HK-2 (cell line): ENCODE results near the gene GRK4.
A peak's percentile ranks its signal among the peaks of the same experiment; 100 is the strongest.

Experiments
- DNase-seq: peaks from one replicate; pipeline ENCODE4 v3.0.0-alpha.2; 2018; ENCODE audit not compliant: unreplicated experiment

GRK4 gene

DNA sequence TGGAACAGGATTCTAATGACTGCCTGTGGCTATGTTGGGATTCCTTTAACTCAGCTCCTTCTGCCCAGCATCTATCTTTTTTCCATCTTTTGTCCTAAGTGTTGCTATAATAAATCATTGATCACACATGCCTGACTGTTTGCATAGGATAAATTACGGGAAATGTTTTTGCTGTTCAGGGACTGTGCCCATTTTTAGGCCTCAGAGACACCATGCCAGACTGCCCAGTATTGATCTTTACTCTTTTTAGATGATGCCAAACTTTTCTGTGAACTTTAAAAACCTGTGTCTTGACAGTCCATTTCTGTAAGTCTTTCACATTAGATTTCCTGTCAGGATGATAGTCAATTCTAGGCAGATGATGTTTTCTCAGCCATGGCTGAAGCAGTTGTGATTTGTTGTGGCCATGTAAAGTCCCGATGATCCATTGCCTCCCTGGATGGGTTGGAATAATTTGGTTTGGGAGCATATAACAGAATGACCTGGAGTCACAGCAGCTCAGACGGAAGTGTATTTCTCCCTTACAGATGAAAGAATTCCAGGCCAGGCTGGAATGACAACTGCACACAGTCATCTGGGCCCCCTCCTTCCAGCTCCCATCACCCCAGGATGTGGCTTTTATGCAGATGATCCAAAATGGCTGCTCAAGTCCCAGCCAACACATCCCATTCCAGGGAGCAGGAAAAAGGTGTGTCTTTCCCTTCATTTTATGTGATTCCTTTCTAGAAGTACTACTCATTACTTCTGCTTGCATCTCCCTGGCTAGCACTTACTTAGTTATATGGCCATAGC lies 107.5 kb downstream of the GRK4 start:
- peak; percentile 35 for DNase-seq

DNA sequence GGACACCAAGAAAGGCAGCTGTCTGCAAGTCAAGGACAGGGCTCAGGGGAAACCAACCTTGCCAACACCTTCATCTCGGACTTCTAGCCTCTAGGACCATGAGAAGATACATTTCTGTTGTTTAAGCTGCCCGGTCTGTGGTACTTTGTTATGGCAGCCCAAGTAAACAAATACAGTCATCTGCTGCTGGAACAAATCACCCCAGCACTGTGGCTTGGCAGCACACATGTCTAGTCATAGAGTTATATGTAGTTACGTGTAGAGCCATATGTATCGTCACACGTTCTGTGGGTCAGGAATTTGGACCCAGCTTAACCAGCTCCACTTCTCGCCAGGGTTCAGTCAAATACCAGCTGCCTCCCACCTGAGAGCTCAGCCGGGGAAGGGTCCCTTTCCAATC lies 108.4 kb downstream of the GRK4 start:
- no peak for DNase-seq

DNA sequence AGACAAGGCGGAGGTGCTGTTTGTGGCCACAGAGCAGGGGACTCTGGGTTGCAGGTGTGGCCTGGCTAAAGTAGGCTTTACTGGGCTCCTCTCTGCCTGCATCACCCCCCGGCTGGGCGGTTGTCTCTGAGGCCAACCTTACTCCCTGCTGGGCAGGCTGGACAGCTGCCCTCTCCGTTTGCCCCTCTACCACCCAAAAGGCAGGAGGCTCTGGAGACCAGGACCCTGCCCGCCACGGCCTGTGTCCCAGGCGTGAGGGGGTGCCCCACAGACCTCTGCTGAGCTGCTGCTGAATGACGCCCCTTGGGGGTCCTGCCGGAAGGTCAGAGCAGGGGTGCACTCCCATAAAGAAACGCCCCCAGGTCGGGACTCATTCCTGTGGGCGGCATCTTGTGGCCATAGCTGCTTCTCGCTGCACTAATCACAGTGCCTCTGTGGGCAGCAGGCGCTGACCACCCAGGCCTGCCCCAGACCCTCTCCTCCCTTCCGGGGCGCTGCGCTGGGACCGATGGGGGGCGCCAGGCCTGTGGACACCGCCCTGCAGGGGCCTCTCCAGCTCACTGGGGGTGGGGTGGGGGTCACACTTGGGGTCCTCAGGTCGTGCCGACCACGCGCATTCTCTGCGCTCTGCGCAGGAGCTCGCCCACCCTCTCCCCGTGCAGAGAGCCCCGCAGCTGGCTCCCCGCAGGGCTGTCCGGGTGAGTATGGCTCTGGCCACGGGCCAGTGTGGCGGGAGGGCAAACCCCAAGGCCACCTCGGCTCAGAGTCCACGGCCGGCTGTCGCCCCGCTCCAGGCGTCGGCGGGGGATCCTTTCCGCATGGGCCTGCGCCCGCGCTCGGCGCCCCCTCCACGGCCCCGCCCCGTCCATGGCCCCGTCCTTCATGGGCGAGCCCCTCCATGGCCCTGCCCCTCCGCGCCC lies 110.0 kb downstream of the GRK4 start:
- DNase-seq = no peak

DNA sequence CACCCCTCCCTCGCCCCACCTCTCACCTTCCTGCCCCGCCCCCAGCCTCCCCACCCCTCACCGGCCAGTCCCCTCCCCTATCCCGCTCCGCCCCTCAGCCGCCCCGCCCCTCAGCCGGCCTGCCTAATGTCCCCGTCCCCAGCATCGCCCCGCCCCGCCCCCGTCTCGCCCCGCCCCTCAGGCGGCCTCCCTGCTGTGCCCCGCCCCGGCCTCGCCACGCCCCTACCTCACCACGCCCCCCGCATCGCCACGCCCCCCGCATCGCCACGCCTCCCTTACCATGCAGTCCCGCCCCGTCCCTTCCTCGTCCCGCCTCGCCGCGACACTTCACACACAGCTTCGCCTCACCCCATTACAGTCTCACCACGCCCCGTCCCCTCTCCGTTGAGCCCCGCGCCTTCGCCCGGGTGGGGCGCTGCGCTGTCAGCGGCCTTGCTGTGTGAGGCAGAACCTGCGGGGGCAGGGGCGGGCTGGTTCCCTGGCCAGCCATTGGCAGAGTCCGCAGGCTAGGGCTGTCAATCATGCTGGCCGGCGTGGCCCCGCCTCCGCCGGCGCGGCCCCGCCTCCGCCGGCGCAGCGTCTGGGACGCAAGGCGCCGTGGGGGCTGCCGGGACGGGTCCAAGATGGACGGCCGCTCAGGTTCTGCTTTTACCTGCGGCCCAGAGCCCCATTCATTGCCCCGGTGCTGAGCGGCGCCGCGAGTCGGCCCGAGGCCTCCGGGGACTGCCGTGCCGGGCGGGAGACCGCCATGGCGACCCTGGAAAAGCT lies 110.9 kb downstream of the GRK4 start, which contains the start of the genes HTT and HTT-AS:
Gene HTT, plus strand, starts transcription at position 604 of the 768 bp plus-strand sequence. Its CDS starts 145 bp downstream, at position 749.
Gene HTT-AS, minus strand, starts transcription at position 461 of the 768 bp plus-strand sequence.
- DNase-seq = peak; percentile 100

DNA sequence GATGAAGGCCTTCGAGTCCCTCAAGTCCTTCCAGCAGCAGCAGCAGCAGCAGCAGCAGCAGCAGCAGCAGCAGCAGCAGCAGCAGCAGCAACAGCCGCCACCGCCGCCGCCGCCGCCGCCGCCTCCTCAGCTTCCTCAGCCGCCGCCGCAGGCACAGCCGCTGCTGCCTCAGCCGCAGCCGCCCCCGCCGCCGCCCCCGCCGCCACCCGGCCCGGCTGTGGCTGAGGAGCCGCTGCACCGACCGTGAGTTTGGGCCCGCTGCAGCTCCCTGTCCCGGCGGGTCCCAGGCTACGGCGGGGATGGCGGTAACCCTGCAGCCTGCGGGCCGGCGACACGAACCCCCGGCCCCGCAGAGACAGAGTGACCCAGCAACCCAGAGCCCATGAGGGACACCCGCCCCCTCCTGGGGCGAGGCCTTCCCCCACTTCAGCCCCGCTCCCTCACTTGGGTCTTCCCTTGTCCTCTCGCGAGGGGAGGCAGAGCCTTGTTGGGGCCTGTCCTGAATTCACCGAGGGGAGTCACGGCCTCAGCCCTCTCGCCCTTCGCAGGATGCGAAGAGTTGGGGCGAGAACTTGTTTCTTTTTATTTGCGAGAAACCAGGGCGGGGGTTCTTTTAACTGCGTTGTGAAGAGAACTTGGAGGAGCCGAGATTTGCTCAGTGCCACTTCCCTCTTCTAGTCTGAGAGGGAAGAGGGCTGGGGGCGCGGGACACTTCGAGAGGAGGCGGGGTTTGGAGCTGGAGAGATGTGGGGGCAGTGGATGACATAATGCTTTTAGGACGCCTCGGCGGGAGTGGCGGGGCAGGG lies 111.7 kb downstream of the GRK4 start:
- DNase-seq = peak; percentile 83

DNA sequence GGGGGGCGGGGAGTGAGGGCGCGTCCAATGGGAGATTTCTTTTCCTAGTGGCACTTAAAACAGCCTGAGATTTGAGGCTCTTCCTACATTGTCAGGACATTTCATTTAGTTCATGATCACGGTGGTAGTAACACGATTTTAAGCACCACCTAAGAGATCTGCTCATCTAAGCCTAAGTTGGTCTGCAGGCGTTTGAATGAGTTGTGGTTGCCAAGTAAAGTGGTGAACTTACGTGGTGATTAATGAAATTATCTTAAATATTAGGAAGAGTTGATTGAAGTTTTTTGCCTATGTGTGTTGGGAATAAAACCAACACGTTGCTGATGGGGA lies 112.2 kb downstream of the GRK4 start:
- no peak for DNase-seq

DNA sequence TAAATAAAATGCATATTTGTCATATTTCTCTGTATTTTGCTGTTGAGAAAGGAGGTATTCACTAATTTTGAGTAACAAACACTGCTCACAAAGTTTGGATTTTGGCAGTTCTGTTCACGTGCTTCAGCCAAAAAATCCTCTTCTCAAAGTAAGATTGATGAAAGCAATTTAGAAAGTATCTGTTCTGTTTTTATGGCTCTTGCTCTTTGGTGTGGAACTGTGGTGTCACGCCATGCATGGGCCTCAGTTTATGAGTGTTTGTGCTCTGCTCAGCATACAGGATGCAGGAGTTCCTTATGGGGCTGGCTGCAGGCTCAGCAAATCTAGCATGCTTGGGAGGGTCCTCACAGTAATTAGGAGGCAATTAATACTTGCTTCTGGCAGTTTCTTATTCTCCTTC lies 114.4 kb downstream of the GRK4 start:
- no peak for DNase-seq

DNA sequence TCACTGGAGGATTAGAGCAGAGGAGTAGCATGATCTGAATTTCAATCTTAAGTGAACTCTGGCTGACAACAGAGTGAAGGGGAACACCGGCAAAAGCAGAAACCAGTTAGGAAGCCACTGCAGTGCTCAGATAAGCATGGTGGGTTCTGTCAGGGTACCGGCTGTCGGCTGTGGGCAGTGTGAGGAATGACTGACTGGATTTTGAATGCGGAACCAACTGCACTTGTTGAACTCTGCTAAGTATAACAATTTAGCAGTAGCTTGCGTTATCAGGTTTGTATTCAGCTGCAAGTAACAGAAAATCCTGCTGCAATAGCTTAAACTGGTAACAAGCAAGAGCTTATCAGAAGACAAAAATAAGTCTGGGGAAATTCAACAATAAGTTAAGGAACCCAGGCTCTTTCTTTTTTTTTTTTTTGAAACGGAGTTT lies 116.3 kb downstream of the GRK4 start:
- DNase-seq = no peak

DNA sequence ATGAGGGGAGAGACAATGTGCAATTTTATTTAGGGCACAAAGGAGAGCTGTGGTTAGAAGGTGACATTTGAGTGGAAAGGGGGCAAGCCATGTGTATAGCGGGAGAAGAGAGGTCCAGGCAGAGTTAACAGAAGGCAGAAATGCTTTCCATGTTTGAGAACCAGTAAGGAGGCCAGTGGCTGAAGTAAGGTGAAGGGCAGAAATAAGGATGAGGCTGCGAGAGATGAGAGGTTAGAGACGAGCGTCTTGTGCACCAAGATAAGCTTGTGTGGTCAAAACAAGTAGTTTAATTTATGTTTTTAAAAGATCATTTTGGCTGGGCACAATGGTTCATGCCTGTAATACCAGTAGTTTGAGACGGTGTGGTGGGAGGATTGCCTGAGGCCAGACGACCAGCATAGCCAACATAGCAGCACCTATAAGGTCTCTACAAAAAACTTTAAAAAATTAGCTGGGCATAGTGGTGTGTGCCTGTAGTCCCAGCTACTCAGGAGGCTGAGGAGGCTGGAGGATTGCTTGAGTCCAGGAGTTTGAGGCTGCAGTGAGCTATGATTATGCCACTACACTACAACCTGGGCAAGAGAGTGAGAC lies 119.6 kb downstream of the GRK4 start:
- DNase-seq = no peak

DNA sequence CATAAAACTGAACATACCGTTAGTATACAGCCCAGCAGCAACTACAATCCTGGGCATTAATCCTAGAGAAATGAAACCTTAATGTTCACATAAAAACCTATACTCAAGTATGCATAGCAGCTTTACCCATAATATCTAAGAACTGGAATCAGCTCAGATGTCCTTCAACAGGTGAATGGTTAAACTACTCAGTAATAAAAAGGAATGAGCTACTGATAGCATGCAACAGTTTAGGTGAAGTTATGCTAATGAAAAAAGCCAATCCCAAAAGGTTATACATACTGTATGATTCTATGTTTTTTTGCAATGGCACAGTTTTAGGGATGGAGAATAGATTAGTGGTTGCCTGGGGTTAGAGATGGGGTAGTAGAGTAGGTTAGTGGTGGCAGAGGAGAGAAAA lies 120.4 kb downstream of the GRK4 start:
- no peak for DNase-seq

DNA sequence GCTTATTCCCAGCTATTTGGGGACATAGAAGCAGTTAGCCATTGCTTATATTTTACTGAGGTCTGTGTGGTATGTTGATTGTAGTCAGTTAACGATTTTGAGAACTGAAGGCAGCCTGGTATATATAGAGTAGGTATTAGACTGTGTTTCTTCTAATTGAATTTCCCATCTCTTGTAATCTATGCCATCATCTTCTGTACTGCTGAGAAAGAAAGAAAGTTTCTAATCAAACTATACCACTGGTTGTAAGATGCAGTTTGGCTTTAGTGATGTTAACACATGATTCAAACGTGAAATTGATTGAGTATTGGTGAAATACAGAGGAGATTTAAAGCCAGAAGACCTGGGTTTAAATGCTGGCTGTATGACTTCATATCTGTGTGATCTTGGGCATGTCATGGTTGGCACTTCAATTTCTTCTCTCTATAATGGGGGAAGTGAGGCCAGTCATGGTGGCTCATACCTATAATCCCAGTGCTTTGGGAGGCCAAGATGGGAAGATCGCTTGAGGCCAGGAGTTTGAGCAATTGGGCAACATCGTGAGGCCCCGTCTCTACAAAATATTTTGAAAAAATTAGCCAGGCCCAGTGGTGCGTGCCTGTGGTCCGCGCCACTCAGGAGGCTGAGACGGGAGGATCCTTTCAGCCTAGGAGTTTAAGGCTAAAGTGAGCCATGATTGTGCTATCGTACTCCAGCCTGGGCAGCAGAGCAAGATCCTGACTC lies 122.7 kb downstream of the GRK4 start:
- DNase-seq = no peak

DNA sequence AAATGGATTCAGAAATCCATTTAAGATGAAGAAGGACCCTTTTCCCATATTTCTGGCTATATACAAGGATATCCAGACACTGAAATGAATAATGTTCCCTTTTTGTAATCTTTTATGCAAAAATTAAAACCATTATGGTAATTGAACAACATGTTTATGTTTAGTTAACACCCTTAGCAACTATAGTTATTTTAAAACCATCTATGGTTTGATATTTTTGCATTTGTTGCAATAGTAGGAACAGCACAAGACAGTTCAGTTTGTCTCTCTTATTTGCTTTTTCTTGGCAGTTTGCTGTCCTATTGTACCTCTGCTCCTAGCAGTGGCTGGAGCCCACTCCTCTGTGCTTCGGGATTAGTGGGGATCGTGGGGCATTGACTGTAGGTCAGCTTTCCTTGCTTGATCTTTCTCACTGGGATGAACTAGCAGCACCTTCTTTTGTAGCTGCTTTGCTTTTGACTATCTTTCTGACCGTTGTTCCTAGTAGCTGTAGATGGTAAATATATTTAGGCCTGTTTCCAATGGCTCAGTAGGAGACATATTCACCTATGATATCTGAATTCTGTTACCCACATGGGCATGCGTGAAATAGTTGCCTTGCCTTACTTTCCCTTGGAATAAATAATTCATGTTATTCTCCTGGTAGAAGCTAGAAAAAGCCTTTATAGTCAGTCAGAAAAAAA lies 123.9 kb downstream of the GRK4 start:
- no peak for DNase-seq
